ENCODE results near the gene LKAAEAR1. TPM values are rescaled to one million over a fixed set of nuclear protein-coding genes. Genes with fewer than 3 reads are reported as not detected.

LKAAEAR1 gene
- total and polyA plus RNA-seq, 2 of the 13 experiments (the other 11 are each of a cell fraction or from before 2014, with no cell fraction given) = not detected

DNA sequence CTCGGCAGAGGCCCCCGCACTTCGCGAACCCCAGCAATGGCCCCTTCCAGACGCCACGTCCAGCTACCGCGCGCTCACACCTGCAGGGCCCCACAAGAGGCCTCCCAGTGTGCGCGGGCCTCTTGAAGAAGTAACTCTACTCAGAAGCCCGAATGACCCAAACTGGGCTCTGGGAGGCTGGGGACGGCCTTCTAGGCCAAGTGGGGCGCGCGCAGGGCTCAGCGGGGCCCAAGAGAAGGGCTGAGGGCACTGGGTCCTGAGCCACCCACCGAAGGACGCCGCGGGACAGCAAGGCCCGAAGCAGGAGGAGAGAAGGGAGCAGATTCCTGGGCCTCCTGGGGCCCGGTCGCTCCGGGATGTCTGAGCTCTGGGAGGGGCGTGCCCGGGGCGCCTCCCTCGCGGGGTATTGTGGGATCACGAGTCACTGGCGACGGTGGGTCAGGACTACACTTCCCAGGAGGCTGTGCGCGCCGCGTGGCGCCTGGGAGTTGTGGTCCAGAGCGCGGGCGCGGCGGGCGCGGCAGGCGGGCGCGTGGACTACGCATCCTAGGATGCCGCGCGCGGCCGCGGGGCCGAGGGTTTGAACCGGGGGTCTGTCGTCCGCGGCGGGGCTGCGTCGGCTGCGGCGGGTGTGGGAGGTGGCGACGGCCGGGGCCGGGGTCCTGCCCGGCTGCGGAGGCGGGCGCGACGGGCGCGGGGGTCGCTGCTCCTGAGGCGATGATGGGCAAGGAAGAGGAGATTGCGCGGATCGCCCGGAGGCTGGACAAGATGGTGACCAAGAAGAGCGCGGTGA lies 21.4 kb downstream of the LKAAEAR1 start, which contains the start of gene TCEA2 (continued):
- TF ChIP-seq, protein P1, sequence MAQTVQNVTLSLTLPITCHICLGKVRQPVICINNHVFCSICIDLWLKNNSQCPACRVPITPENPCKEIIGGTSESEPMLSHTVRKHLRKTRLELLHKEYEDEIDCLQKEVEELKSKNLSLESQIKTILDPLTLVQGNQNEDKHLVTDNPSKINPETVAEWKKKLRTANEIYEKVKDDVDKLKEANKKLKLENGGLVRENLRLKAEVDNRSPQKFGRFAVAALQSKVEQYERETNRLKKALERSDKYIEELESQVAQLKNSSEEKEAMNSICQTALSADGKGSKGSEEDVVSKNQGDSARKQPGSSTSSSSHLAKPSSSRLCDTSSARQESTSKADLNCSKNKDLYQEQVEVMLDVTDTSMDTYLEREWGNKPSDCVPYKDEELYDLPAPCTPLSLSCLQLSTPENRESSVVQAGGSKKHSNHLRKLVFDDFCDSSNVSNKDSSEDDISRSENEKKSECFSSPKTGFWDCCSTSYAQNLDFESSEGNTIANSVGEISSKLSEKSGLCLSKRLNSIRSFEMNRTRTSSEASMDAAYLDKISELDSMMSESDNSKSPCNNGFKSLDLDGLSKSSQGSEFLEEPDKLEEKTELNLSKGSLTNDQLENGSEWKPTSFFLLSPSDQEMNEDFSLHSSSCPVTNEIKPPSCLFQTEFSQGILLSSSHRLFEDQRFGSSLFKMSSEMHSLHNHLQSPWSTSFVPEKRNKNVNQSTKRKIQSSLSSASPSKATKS (CRISPR knock-in tag; IDR thresholded peaks at IDR 0.05) = no peak
- TF ChIP-seq, protein P2, sequence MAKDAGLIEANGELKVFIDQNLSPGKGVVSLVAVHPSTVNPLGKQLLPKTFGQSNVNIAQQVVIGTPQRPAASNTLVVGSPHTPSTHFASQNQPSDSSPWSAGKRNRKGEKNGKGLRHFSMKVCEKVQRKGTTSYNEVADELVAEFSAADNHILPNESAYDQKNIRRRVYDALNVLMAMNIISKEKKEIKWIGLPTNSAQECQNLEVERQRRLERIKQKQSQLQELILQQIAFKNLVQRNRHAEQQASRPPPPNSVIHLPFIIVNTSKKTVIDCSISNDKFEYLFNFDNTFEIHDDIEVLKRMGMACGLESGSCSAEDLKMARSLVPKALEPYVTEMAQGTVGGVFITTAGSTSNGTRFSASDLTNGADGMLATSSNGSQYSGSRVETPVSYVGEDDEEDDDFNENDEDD (CRISPR knock-in tag; IDR thresholded peaks at IDR 0.05; ENCODE audit: borderline replicate concordance) = peak; percentile 90
- TF ChIP-seq ZNF788 (CRISPR knock-in tag; IDR thresholded peaks at IDR 0.05; ENCODE audit: borderline replicate concordance) = peak; percentile 97
- no peak for TF ChIP-seq ZNF10 (CRISPR knock-in tag; IDR thresholded peaks at IDR 0.05; ENCODE audit: borderline replicate concordance, low read depth)
- no peak; the same call in 1 of the 2 replicates for TF ChIP-seq SALL2 (CRISPR knock-in tag; IDR thresholded peaks at IDR 0.05)
- peak; percentile 76 for TF ChIP-seq ZNF770 (CRISPR knock-in tag; IDR thresholded peaks at IDR 0.05)
- TF ChIP-seq TBP (CRISPR knock-in tag; IDR thresholded peaks at IDR 0.05) = peak; percentile 100
- TF ChIP-seq, protein P3, sequence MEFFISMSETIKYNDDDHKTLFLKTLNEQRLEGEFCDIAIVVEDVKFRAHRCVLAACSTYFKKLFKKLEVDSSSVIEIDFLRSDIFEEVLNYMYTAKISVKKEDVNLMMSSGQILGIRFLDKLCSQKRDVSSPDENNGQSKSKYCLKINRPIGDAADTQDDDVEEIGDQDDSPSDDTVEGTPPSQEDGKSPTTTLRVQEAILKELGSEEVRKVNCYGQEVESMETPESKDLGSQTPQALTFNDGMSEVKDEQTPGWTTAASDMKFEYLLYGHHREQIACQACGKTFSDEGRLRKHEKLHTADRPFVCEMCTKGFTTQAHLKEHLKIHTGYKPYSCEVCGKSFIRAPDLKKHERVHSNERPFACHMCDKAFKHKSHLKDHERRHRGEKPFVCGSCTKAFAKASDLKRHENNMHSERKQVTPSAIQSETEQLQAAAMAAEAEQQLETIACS (CRISPR knock-in tag; IDR thresholded peaks at IDR 0.05) = peak; percentile 93
- no peak for TF ChIP-seq NR3C1 (CRISPR knock-in tag; IDR thresholded peaks at IDR 0.05)
- TF ChIP-seq, protein P4, sequence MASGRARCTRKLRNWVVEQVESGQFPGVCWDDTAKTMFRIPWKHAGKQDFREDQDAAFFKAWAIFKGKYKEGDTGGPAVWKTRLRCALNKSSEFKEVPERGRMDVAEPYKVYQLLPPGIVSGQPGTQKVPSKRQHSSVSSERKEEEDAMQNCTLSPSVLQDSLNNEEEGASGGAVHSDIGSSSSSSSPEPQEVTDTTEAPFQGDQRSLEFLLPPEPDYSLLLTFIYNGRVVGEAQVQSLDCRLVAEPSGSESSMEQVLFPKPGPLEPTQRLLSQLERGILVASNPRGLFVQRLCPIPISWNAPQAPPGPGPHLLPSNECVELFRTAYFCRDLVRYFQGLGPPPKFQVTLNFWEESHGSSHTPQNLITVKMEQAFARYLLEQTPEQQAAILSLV (CRISPR knock-in tag; IDR thresholded peaks at IDR 0.05; ENCODE audit: borderline replicate concordance) = peak; percentile 93; the same call in 1 of the 2 replicates
- peak; percentile 97 for TF ChIP-seq ZNF574 (CRISPR knock-in tag; IDR thresholded peaks at IDR 0.05)
- peak; percentile 78 for TF ChIP-seq PITX1 (CRISPR knock-in tag; IDR thresholded peaks at IDR 0.05)
- TF ChIP-seq ZXDC (CRISPR knock-in tag; IDR thresholded peaks at IDR 0.05) = 0 out of 2 replicates have a peak, but pooled peaks have one; percentile 88

Data from HepG2 (cell line).